Measurements from ENCODE around the gene VPS26C. TPM values are rescaled to one million over a fixed set of nuclear protein-coding genes. Genes with fewer than 3 reads are reported as not detected.

Gene VPS26C
- total RNA-seq, 1 experiment from 2014 or later: 33.1 TPM

DNA sequence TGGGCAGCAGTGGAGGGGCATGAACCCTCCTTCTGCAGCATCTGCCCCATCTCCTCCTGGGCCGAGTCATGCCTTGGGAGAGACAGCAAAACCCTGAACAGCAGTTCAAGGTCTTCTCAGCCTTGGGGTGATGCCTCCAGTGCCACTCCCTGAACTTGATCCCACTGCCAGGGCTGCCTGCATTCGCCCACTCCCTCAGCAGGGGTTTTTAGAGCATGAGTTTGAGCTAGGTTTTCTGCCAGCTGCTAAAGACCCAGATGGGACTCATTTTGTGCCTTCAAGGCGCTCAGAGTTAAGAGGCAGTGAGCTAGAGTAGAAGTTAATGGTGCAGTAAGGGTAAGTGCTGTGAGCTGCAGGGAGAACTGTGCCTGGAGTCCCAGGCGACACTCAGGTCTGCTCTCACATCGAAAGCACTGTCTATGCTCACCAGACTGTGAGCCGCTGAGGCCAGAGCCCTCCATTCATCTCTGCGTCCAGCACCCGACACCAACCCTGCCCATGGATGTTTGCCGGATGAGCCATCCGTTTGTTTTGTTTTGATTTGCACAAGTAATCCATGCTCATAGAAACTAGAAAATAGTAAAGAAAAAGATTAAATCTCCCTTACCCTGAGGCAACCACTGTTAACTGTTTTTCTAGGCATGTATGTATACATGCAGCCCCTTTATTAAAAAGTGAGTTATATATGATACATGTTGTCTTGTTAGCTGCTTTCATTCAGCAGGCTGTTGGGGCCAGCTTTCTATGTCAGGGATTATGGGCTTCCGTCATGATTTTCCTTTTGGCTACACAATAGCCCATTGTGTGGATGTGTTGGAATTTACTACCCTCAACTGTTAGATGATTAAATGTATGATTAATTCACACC, 67.8 kb downstream of the VPS26C start:
- Histone ChIP-seq H3K36me3 (peaks cover 67% of the 10 kb centered on the region), H3K9me3 (no peaks in the 10 kb centered on the region), H3K4me3 (no peak overlapping the region), H3K27me3 (no peaks in the 10 kb centered on the region)
- DNase-seq: peak; percentile 85

DNA sequence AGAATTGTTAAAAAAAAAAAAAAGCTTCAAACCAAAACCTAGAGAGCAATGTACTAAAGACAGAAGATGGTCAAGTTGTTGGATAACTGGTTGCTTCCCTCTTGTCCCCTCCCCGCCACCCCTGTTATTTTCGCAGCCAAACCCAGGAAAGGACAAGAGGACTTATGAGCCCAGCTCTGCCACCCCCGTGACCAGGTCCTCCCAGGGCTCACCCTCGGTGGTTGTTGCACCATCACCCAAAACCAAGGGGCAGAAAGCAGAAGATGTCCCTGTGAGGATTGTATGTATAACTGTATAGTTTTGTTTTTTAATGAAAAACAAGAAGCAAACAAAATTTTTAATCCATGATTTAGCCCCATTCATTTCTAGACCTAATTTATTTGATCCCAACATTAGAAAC, 69.4 kb downstream of the VPS26C start:
- Histone ChIP-seq H3K4me3 (no peak overlapping the region), H3K9me3 (no peaks in the 10 kb centered on the region), H3K27me3 (no peaks in the 10 kb centered on the region), H3K36me3 (peaks cover 74% of the 10 kb centered on the region)
- DNase-seq: no peak

DNA sequence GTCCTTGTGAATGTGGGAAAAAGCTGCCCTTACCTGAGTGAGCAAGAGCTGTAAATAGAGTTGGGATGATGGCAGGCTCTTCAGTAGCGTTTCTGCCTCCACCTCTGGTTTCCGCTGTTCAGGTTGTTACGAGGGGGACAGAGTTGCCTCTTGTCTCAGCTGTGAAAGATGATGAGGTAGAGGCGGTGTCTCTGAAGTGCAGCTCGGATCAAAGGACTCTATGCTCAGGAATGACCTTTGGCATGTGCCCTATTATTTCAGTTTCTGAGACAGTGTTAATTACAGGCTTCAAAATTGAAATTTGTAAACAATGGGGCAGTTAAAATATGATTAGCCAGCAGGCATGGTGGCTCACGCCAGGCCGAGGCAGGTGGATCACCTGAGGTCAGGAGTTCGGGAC, 70.3 kb downstream of the VPS26C start:
- no peaks in the 10 kb centered on the region for H3K9me3 ChIP-seq
- peaks cover 73% of the 10 kb centered on the region for H3K36me3 ChIP-seq
- no peak for DNase-seq
- H3K27me3 ChIP-seq: no peaks in the 10 kb centered on the region
- no peak overlapping the region for H3K4me3 ChIP-seq

DNA sequence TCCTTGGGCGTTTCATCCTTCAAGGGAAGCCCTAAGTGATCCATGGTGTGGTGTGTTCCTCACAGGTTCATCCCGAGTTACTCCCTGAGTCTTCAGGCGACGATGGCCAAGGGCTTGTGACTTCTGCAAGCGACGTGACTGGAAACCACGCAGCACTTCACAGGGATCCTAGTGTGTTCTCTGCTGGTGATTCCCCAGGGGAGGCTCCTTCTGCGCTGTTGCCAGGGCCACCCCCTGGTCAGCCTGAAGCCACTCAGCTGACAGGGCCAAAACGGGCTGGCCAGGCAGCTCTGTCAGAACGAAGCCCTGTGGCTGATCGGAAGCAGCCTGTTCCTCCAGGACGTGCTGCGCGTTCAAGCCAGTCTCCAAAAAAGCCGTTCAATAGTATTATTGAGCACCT, 71.5 kb downstream of the VPS26C start:
- Histone ChIP-seq H3K9me3 (no peaks in the 10 kb centered on the region), H3K27me3 (no peaks in the 10 kb centered on the region), H3K4me3 (no peak overlapping the region), H3K36me3 (peaks cover 69% of the 10 kb centered on the region)
- DNase-seq: no peak

DNA sequence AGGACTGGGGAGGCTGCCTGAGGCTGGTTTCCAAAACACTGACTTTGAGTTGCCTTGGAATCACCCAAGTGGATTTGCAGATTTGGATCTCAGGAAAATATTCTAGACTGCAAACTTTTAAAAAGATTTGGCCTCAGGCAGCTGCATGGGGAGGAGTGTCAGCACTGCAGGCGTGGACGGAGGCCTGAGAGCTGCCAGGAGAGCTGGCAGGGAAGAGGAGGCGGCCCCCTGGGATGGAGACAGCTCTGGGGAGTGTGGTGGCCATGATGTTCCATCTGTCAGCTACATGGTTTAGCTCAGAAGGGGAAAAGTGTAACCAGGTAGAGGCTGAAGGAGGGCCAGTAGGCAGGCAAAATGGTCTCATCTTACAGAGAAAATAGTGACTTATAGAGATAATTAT, 72.1 kb downstream of the VPS26C start:
- DNase-seq: no peak
- Histone ChIP-seq H3K9me3 (no peaks in the 10 kb centered on the region), H3K27me3 (no peaks in the 10 kb centered on the region), H3K4me3 (no peak overlapping the region), H3K36me3 (peaks cover 67% of the 10 kb centered on the region)

DNA sequence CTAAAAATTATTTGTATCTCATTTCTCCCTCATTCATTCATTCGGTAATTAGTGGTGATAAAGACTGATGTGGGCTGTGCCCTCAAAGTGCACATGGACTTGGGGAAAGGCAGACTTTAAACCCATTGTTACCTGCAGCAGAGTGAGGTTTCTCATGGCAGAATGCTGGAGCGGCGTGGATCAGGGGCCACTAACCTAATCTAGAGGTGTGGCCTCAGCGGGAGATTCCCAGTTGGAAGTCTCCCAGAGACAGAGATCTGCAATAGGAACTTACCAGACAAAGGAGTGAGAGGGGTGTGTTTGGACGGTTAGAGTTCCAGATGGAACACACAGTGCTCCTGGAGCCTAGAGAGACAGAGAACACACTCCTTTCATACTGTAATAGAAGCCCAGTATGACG, 73.5 kb downstream of the VPS26C start:
- peaks cover 69% of the 10 kb centered on the region for H3K36me3 ChIP-seq
- no peaks in the 10 kb centered on the region for H3K27me3 ChIP-seq
- no peaks in the 10 kb centered on the region for H3K9me3 ChIP-seq
- DNase-seq: no peak
- no peak overlapping the region for H3K4me3 ChIP-seq

DNA sequence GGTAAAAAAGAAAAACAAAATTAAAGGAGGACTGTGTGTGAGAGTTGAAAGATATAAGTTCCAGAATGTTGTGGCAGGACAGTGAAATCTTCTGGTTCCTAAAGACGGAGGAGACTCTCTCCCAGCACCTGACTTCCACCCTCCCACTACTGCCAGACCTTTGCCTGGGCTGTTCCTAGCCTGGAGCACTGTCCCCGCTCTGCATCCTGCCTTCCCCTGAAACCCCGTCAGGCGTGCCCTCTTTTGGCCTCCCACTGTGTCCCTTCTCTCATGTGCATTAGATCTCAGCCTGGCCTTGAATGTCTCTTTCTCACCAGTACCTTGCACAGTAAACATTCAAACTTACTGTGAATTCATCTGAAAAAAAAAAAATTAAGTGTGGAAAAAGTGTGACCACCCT, 74.1 kb downstream of the VPS26C start:
- Histone ChIP-seq H3K36me3 (peaks cover 67% of the 10 kb centered on the region), H3K4me3 (no peak overlapping the region), H3K9me3 (no peaks in the 10 kb centered on the region), H3K27me3 (no peaks in the 10 kb centered on the region)
- no peak for DNase-seq

DNA sequence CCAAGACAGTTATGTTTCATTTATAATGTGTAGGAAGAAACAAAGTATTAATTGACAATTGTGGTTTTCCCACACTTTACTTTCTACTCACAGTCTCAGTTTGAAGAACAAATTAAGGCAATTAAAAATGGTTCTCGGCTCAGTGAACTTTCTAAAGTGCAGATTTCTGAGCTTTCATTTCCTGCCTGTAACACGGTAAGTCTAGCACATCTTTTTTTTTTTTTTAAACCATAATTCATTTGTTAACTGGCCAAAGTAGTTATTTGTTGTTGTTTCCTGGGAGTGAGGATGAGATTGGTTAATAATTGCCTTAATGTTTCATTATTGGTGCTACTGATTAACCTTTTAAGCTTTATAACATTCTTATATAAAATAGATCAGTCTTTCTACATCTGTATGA, 75.1 kb downstream of the VPS26C start:
- Histone ChIP-seq H3K9me3 (no peaks in the 10 kb centered on the region), H3K36me3 (peaks cover 71% of the 10 kb centered on the region), H3K27me3 (no peaks in the 10 kb centered on the region), H3K4me3 (no peak overlapping the region)
- DNase-seq: no peak

DNA sequence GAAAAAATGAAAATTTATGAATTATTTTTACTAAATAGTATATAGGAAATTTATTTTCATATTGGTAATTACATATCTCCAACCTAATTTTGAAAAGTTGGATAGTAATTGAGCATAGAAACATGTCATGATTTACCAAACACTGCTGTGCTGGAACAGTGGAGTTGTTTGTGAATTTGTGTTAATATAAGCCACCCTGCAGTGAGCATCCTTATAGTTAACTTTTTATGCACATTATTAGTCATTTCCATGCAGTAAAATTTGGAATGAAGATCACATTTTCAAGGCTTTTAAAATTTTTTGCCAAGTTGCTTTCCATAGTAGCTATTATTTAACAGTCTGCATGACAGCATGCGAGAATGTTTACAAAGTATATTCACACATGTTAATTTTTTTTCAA, 78.3 kb downstream of the VPS26C start:
- no peak for DNase-seq
- H3K27me3 ChIP-seq: no peaks in the 10 kb centered on the region
- no peaks in the 10 kb centered on the region for H3K9me3 ChIP-seq
- H3K36me3 ChIP-seq: peaks cover 49% of the 10 kb centered on the region
- no peak overlapping the region for H3K4me3 ChIP-seq

DNA sequence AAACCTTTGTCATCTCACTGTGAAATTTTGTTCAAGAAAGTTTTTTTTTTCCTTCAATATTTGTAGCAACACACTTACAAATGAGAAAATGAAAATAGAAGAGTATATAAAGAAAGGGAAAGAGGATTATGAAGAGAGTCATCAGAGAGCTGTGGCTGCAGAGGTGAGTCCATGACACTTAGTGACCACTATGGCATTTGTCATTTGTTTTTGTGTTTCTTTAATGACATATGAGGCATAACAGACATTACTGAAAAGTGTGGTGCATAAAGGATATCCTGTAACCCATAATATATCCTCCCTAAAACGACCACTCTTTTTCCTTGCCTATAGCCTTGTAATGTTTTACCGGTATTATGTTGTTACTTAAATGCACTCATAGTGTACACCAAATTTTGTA, 80.2 kb downstream of the VPS26C start:
- no peak for DNase-seq
- Histone ChIP-seq H3K4me3 (no peak overlapping the region), H3K9me3 (no peaks in the 10 kb centered on the region), H3K36me3 (peaks cover 41% of the 10 kb centered on the region), H3K27me3 (no peaks in the 10 kb centered on the region)

DNA sequence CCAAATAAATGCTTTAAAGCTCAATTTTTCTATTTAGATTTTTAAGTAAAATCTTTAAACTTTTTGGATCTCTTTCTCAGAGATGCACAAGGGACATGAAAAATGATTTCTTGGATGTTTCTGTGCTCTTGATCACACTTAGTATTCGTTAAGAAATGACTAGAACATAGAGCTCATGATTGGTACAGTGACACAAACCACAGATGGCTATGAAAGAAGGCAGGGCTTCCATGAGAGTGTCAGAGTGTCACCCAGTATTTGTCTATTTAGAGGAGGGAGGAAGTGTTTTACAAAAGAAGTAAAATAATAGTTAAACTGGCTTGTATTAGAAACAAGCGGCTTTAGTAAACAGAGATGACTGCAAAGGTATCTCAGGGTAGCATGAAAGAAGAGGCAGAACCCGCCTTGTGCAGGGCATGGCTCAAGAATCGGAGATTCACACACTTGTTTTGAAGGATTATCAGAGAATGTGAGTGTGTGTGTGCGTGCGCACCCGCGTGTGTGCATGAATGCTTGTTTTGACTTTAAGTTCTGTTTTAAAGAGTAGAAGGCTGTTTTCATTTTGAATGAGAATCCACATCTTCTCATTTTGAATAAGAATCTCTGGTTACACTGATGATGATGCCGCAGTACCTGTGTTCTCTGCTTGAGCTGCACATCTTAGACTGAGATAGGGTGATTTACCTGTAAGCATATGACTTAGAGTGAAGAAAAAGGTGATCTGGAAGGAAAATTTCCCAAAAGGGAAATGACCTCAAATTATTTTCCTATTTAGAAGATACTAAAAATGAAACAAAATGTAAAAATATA, 82.1 kb downstream of the VPS26C start:
- Histone ChIP-seq H3K9me3 (no peaks in the 10 kb centered on the region), H3K27me3 (no peaks in the 10 kb centered on the region), H3K36me3 (peaks cover 41% of the 10 kb centered on the region), H3K4me3 (no peak overlapping the region)
- no peak for DNase-seq

DNA sequence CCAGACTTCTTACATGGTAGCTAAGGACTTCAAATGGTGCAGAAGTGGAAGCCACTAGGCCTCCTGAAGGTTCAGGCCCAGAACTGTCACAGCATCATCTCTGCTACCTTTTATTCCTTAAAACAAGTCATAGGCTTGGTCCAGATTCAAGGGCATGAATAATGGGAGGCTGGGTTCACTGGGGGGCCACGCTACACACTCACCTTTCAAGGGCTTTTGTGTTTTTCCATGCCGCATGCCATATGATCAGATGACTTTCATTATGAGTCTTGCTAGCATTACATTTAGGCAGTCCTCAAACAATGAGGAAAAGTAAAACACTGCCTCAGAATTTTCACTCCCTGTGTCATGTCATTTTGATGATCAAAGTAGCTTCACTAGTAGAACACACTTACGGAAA, 83.4 kb downstream of the VPS26C start:
- no peak for DNase-seq
- H3K27me3 ChIP-seq: no peaks in the 10 kb centered on the region
- H3K9me3 ChIP-seq: no peaks in the 10 kb centered on the region
- H3K4me3 ChIP-seq: no peak overlapping the region
- H3K36me3 ChIP-seq: peaks cover 45% of the 10 kb centered on the region

DNA sequence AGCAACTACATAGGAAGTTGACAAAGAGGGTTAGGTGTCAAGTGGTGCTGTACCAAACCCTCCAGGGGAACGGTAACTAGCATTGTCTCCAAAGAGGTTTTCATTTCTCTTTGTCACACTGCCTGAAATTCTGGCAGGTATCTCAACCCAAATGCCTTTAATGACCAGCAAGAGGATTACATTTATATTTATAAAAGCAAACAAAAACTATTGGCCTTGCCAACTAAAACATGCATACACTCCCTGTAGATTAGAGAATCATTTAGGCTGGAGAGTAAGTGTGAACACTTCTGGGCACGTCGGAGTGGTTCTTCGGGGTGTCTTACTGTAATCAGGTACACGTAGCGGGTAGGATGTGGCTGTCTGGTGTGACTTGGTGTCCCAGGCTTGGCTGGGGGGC, 84.9 kb downstream of the VPS26C start:
- Histone ChIP-seq H3K9me3 (no peaks in the 10 kb centered on the region), H3K27me3 (no peaks in the 10 kb centered on the region), H3K36me3 (peaks cover 40% of the 10 kb centered on the region), H3K4me3 (no peak overlapping the region)
- no peak for DNase-seq

DNA sequence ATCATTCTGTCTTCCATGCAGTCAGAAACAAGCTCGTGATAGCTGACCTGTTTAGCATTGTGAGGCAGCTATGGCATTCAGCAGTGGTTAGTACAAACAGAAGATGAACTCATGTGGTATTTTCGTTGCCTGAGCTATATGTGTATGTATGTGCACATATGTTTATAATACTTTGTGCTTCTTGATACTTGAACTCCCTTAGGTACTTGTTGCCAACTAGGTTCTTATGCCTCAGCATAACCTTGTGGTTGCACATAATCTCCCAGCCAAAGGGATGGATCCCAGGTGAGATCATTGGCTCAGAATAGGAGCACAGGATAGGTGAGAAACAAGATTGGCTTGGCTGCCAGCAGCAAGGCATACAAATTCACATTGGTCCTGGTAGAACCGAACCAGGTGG, 86.1 kb downstream of the VPS26C start:
- H3K9me3 ChIP-seq: no peaks in the 10 kb centered on the region
- no peaks in the 10 kb centered on the region for H3K27me3 ChIP-seq
- no peak for DNase-seq
- H3K4me3 ChIP-seq: no peak overlapping the region
- H3K36me3 ChIP-seq: peaks cover 41% of the 10 kb centered on the region

DNA sequence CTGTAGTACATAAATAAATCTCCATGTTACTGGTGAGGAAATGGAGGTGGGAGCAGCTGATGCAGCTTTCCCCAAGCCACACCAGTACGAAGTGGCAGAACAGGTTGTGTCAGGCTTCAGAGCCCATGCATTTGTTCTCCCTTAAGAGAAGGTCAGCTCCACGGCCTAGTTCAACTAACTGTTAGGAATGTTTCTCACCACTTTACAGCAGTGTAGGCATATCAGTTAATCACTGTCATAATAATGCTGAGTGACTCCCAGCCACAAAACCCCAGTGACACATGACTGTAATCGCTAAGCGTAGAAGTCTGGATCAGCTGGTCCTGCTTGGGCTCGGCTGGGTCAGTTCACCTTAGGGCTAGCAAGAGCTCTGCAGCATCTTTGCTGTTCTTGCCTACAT, 90.4 kb downstream of the VPS26C start:
- Histone ChIP-seq H3K9me3 (no peaks in the 10 kb centered on the region), H3K36me3 (peaks cover 62% of the 10 kb centered on the region), H3K4me3 (no peak overlapping the region), H3K27me3 (no peaks in the 10 kb centered on the region)
- no peak for DNase-seq
